ENCODE data around the gene RBL1.
"Not testable (repeated sequence)": the region's sequence is repeated elsewhere in the genome, so short reads cannot be mapped to it uniquely, and the experiment has no call there.

RBL1 gene

GRCh38 chr20:37095599-37096414 is at the start of gene RBL1:
Gene RBL1, minus strand, starts transcription at chr20:37095997. Its CDS starts 69 bp downstream, at chr20:37095928.
- peak; percentile 86 for DNase-seq (ENCODE audit: low spot score)

DNA sequence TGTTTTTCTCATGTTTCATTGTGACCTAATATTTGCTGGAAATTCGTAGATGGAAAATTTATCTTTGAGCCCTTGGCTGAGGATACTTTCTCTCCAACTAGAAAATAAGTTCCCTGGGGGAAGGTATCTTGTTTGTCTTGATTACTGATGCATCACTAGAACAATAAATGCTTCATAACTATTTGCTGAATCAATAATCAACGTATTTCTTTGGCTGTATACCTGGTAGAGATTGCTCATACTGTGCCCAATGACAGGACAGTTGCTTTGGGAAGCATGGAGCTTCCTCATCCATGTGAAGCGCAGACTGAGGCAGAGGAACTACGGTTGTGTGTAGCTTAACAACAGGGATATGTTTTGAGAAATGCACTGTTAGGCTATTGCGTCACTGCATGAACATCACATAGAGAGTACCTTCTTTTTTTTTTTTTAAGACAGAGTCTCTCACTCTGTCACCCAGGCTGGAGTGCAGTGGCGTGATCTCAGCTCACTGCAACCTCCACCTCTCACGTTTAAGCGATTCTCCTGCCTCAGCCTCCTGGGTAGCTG is 49.1 kb upstream of the RBL1 start:
- no peak for DNase-seq (ENCODE audit: low spot score)

- DNase-seq (ENCODE audit: low spot score), result no peak
Observed at GRCh38 chr20:37142708-37143107, 46.9 kb upstream of the RBL1 start.

DNA sequence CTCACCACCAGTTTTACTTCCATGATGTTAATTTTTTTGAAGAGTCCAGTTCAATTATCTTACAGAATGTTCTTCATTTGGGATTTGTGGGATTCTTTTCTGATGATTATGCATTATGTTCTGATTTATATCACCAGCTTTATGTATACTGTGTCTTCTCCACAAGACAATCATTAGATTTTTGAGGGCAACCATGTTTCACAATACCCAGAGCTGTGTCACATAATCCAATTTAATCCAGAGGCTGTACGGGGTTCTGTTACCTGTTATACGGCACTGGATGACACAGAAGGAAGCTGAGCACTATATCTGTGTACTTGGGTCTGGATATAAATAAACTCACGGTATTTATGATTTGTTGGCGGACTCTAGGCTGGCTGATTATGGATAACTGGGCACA is 41.8 kb upstream of the RBL1 start:
- no peak for DNase-seq (ENCODE audit: low spot score)

- no peak for DNase-seq (ENCODE audit: low spot score)
Observed at GRCh38 chr20:37133952-37134351, 38.2 kb upstream of the RBL1 start.

DNA sequence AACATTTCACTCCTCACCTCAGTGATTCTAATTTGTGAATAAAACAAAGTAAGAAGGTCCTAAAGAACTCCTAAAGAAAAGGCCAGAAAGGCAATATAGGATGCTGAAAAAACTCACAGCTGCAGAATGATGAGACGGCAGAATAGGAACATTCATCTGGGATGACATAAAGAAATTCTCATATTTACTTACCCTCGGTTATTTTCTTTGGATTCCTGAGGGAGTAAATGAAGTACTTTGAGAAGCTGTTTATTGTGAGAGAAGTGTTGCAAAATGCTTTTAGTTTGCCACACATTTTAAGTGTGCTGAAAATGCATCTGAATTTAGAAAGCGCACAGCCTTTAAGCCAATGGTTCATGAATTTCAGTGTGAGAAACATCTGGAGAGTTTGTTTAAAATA is 35.7 kb upstream of the RBL1 start:
- DNase-seq (ENCODE audit: low spot score), result no peak

- no peak for DNase-seq (ENCODE audit: low spot score)
Observed at GRCh38 chr20:37128803-37129202, 33.0 kb upstream of the RBL1 start.

DNA sequence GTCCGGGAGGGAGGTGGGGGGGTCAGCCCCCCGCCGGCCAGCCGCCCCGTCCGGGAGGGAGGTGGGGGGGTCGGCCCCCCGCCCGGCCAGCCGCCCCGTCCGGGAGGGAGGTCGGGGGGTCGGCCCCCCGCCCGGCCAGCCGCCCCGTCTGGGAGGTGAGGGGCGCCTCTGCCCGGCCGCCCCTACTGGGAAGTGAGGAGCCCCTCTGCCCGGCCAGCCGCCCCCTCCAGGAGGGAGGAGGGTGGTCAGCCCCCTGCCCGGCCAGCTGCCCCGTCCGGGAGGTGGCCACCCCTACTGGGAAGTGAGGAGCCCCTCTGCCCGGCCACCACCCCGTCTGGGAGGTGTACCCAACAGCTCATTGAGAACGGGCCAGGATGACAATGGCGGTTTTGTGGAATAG is 30.5 kb upstream of the RBL1 start:
- DNase-seq (ENCODE audit: low spot score), result not testable (repeated sequence)

DNA sequence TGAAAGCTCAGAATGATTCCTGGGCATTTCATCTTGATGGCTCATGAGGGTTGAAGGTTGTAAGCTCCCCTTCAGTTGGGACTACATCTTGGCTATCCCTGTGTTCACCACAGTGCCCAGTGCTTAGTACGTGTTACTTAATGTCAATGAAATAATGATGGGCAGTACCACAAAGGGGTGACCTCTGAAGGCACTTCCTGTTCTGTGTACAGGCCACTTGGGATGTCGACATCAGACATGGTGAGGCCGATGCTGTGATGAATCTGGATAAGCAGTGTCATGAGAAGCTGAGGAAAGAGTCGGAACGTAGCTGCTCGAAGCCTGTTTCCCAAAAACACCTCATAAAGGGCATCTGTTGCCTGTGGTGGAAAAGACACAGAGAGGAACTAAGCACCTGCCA is 27.6 kb upstream of the RBL1 start:
- no peak for DNase-seq (ENCODE audit: low spot score)

DNA sequence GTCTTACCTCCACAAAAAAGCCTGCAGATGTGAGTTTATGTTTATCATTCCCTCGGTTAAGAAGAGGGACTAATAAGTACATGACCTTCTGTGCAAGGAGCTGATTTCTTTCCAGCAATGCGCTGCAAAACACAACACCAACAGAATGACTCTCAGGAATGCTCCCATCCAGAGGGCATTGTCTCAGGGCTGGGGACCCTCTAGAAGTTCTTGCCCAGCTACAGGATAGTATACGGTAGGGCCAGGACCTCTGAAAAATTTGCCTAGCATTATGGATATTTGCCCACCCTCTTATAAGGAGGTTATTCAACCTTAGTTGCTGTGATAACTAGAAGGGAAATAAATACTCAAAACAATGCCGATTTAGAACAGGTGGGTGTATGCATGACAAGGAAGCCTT is 24.7 kb upstream of the RBL1 start:
- DNase-seq (ENCODE audit: low spot score), result no peak

- no peak for DNase-seq (ENCODE audit: low spot score)
Observed at GRCh38 chr20:37119356-37120036, 23.7 kb upstream of the RBL1 start.

- no peak for DNase-seq (ENCODE audit: low spot score)
Observed at GRCh38 chr20:37114012-37114411, 18.2 kb upstream of the RBL1 start.

DNA sequence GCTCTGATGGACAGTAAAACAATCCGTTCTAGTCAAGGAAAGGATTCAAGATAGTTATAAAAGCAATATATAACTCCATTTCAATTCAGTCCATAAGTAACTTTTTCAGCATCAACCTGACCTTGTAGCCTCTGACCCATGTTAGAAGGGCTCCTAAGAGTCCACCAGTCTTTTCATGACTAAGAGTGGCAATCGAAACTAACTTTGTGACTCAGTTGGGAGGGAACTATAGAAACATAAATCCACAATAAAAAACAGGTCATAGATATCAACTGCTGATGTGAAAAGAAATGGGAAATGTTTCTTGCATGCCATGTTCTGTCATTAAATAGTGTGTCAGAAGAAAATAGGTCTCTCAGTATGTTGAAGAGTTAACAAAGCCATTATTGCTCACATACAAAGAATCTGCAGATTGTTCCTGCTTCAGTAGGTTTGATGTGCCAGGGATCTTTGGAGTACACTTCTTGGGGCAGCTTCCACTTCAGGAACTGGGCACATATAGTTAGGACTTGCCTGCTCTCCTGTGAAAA is 16.2 kb upstream of the RBL1 start:
- no peak for DNase-seq (ENCODE audit: low spot score)

DNA sequence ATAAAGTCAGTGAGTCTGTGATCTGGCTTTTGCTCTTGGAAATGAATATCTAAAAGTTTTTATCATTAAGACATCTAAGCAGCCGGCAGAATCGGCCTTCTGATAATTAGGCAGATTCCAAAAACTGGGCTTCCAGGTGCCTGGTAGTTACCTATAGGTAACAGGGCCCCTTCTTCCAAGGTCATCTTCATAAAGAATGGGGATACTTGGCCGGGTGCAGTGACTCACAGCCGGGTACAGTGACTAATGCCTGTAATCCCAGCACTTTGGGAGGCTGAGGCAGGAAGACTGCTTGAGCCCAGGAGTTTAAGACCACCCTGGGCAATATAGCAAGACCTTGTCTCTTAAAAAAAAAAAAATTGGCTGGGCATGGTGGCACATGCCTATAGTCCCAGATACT is 12.9 kb upstream of the RBL1 start:
- no peak for DNase-seq (ENCODE audit: low spot score)

- DNase-seq (ENCODE audit: low spot score), result no peak
Observed at GRCh38 chr20:37102571-37102970, 6.8 kb upstream of the RBL1 start.

GRCh38 chr20:37096415-37097041 is 731 bp upstream of the RBL1 start:
- no peak for DNase-seq (ENCODE audit: low spot score)

GRCh38 chr20:37095108-37095598 is 644 bp downstream of the RBL1 start:
- DNase-seq (ENCODE audit: low spot score), result peak; percentile 58

DNA sequence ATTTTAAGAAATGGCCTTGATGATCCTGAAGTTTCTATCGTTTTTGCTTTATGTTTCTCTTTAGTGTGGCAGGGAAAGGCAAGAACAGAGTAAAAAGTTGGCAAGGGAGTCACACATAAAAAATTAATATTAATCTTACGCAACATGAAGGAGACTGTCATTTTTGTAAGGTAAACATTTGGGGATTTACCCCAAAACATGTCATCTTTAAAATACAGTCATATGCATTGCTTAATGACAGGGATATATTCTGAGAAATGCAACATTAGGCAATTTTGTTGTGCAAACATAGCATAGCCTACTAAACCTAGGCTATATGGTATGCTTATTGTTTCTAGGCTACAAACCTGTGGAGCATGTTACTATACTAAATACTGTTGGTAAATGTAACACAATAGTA is 5.4 kb downstream of the RBL1 start:
- no peak for DNase-seq (ENCODE audit: low spot score)

DNA sequence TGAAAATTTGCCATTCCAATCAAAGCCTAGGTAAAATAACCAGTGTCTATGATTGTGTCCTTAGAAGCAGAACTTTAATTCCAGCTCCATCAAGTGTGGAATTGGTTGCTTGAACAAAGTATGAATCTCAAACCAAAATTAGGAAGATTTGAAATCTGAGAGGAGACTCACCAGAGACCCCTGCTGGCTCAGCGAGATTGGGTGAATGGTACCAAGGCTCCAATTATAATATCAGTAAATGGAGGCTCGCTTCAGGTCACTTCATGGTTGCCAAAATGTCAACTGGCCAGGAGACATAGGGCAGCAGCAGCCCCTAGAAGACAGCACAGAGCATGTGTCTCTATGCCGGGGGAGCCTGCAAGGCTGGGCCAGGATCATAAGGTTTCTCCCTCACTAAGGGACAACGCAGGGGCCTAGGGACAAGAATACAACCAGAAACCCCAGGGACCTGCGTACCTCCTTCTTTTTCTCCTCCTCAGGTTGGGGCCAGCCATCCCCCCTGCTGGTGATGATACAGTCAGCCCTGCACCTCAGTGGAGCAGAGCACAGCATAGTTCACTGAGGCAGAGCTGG is 14.0 kb downstream of the RBL1 start:
- DNase-seq (ENCODE audit: low spot score), result peak; percentile 57

DNA sequence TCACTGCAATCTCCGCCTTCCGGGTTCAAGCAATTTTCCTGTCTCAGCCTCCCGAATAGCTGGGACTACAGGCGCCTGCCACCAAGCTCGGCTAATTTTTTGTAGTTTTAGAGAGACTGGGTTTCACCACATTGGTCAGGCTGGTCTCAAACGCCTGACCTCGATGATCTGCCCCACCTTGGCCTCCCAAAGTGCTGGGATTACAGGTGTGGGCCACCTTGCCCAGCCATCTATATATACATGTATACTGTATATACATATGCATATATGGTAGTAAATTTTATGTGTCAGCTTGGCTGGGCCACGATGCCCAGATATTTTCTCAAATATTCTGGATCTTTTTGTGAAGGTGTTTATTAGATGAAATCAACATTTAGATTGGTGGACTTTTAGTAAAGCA is 18.8 kb downstream of the RBL1 start:
- DNase-seq (ENCODE audit: low spot score), result no peak

- no peak for DNase-seq (ENCODE audit: low spot score)
Observed at GRCh38 chr20:37075932-37076685, 19.7 kb downstream of the RBL1 start.
